Prostate gland (tissue), 2 donors: ENCODE measurements around the gene ARFIP1.

Source experiments
- CTCF ChIP-seq, 4 experiments: fragments of 200-600 bp in 2 of 4; fragments of 450-650 bp in 2 of 4; sonication (generic) in 2 of 4; IDR thresholded peaks; 1 replicate in 3 of 4; 2 replicates in 1 of 4; pipeline ENCODE4 v1.5.1; 2016 to 2019; ENCODE audit warnings: antibody characterized with exemption in 4 of 4, mild to moderate bottlenecking in 2 of 4, moderate library complexity in 2 of 4
- POLR2A ChIP-seq: fragments of 450-650 bp; IDR thresholded peaks from one replicate; pipeline ENCODE4 v1.6.1; 2016; ENCODE audit warnings: antibody characterized with exemption, mild to moderate bottlenecking
- POLR2AphosphoS5 ChIP-seq: sonication (generic); formaldehyde crosslinking; IDR thresholded peaks from one replicate; pipeline ENCODE4 v1.6.1; 2017; ENCODE audit warnings: antibody characterized with exemption

DNA sequence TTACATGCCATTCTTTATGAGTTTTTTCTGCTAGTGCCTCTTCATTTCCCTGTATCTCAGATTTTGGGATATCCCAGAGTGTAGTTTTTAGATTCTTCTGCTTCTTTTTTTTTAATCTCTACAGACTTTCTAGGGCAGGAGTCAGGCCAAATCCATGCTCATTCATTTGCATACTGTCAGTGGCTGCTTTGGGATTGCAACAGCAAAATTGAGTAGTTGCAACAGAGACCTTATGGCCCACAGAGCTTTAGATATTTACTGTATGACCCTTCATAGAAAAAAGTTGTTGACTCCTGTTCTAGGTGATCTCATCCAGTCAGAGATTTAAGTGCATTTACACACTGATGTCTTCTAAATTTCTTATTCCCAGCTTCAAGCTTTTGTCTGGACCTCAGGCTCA is 35.3 kb downstream of the ARFIP1 start:
- TF ChIP-seq CTCF (IDR thresholded peaks at IDR 0.05) = no peak
- TF ChIP-seq POLR2A = no peak
- TF ChIP-seq POLR2AphosphoS5 = no peak
